ENCODE data around the gene PAOX.

PAOX gene

DNA sequence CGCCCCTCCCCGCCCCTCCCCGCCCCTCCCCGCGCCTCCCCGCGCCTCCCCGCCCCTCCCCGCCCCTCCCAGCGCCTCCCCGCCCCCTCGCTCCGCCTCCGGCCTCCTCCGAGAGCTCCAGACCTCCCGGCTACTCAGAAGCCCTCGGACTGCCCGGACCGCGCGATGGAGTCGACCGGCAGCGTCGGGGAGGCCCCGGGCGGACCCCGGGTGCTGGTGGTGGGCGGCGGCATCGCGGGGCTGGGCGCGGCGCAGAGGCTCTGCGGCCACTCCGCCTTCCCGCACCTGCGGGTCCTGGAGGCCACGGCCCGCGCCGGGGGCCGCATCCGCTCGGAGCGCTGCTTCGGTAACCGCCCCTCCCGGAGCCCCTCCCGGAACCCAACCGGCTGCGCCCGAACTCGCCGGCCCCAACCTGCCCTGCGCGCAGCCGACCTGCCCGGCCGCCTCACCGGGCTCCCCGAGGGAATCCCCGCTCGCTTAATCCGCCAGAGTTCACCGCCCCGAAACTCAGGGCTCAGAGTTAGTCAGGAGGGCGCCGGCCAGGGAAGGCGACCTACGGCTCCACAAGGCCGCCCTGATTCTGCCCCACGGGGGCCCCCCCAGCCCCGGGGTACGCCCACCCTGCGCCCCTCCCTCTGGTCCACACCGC, at the start of gene PAOX:
PAOX (plus strand) TSS at position 111 of the 649 bp plus-strand sequence; CDS start at position 166, 55 bp downstream.
- peak within 1 kb of the TSS; percentile 98 for H2AFZ ChIP-seq (ENCODE audit: low read depth, low read length, severe bottlenecking)
- H3K27me3 ChIP-seq (ENCODE audit: low read length): no peaks in the 10 kb centered on the region
- no peaks in the 10 kb centered on the region for H3K36me3 ChIP-seq (ENCODE audit: low read length)
- TF ChIP-seq, protein P1, sequence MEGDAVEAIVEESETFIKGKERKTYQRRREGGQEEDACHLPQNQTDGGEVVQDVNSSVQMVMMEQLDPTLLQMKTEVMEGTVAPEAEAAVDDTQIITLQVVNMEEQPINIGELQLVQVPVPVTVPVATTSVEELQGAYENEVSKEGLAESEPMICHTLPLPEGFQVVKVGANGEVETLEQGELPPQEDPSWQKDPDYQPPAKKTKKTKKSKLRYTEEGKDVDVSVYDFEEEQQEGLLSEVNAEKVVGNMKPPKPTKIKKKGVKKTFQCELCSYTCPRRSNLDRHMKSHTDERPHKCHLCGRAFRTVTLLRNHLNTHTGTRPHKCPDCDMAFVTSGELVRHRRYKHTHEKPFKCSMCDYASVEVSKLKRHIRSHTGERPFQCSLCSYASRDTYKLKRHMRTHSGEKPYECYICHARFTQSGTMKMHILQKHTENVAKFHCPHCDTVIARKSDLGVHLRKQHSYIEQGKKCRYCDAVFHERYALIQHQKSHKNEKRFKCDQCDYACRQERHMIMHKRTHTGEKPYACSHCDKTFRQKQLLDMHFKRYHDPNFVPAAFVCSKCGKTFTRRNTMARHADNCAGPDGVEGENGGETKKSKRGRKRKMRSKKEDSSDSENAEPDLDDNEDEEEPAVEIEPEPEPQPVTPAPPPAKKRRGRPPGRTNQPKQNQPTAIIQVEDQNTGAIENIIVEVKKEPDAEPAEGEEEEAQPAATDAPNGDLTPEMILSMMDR (IDR thresholded peaks at IDR 0.05; ENCODE audit: insufficient read depth, low read length, poor library complexity, severe bottlenecking): no peak
- no peaks in the 10 kb centered on the region for H3K79me2 ChIP-seq (ENCODE audit: insufficient read depth, low read length)
- H3K4me2 ChIP-seq (ENCODE audit: low read depth, low read length, poor library complexity, severe bottlenecking): peak within 1 kb of the TSS; percentile 96
- H3K4me3 ChIP-seq (ENCODE audit: insufficient read depth, low read length, poor library complexity, severe bottlenecking): peak within 1 kb of the TSS; percentile 76
- no peaks in the 10 kb centered on the region for H3K9me2 ChIP-seq (replicated peaks; ENCODE audit: insufficient read depth, low read length)
- no peaks in the 10 kb centered on the region for H4K20me1 ChIP-seq (ENCODE audit: low read depth, low read length)
- H3F3A ChIP-seq (ENCODE audit: insufficient read depth): peaks cover 5% of the 10 kb centered on the region
- H3K27ac ChIP-seq (ENCODE audit: low read depth, low read length): no peak within 1 kb of the TSS
- peak within 1 kb of the TSS; percentile 64 for H3K9ac ChIP-seq (ENCODE audit: low read length)
- no peaks in the 10 kb centered on the region for H3K9me3 ChIP-seq (ENCODE audit: insufficient read depth, low read length)

DNA sequence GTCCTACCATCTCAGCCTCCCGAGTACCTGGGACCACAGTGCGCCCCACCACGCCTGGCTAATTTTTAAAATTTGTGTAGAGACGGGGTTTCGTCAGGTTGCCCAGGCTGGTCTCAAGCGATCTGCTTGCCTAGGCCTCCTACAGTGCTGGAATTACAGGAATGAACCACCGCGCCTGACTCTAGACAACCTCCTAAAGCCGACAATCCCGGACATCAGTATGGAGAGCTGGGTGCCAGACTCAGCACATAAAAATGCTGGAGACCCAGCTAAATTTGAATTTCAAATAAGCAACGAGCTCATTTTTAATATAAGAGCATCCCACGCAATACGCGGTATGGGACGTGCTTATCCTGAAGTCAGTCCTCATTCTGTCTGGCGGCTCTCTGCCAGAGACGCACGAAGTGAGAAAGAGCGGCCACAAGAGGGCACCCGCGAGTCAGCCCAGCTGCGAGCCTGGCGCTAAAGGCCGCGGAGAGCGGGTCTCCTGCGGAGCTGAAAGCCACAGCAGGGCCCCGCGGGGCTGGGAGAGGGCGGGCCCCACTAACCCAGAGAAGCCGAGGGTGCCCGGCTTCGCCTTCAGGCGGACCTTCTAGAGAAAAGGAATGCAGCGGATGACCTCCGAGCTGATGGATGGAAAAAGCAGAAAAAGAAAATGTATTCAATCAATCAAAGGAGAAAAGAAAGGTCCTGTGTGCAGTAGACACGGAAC, 49.4 kb upstream of the PAOX start:
- H3K4me3 ChIP-seq (ENCODE audit: insufficient read depth, low read length, poor library complexity, severe bottlenecking): no peak overlapping the region
- H2AFZ ChIP-seq (ENCODE audit: low read depth, low read length, severe bottlenecking): no peak overlapping the region
- H3K27ac ChIP-seq (ENCODE audit: low read depth, low read length): no peak overlapping the region
- TF ChIP-seq, protein P1 (IDR thresholded peaks at IDR 0.05; ENCODE audit: insufficient read depth, low read length, poor library complexity, severe bottlenecking): peak; percentile 93
- no peak for TF ChIP-seq EZH2phosphoT487 (conservative IDR thresholded peaks at IDR 0.05; ENCODE audit: low read length)
- no peaks in the 10 kb centered on the region for H3K27me3 ChIP-seq (ENCODE audit: low read length)
- no peaks in the 10 kb centered on the region for H3K79me2 ChIP-seq (ENCODE audit: insufficient read depth, low read length)
- H3K4me2 ChIP-seq (ENCODE audit: low read depth, low read length, poor library complexity, severe bottlenecking): peak overlapping the region; percentile 41
- H3K36me3 ChIP-seq (ENCODE audit: low read length): no peaks in the 10 kb centered on the region
- H3K9me2 ChIP-seq (replicated peaks; ENCODE audit: insufficient read depth, low read length): no peaks in the 10 kb centered on the region
- H3F3A ChIP-seq (ENCODE audit: insufficient read depth): 0 out of 2 replicates have a peak, but pooled peaks cover 5% of the 10 kb centered on the region
- no peak overlapping the region for H3K9ac ChIP-seq (ENCODE audit: low read length)
- H3K9me3 ChIP-seq (ENCODE audit: insufficient read depth, low read length): no peaks in the 10 kb centered on the region
- no peaks in the 10 kb centered on the region for H4K20me1 ChIP-seq (ENCODE audit: low read depth, low read length)

DNA sequence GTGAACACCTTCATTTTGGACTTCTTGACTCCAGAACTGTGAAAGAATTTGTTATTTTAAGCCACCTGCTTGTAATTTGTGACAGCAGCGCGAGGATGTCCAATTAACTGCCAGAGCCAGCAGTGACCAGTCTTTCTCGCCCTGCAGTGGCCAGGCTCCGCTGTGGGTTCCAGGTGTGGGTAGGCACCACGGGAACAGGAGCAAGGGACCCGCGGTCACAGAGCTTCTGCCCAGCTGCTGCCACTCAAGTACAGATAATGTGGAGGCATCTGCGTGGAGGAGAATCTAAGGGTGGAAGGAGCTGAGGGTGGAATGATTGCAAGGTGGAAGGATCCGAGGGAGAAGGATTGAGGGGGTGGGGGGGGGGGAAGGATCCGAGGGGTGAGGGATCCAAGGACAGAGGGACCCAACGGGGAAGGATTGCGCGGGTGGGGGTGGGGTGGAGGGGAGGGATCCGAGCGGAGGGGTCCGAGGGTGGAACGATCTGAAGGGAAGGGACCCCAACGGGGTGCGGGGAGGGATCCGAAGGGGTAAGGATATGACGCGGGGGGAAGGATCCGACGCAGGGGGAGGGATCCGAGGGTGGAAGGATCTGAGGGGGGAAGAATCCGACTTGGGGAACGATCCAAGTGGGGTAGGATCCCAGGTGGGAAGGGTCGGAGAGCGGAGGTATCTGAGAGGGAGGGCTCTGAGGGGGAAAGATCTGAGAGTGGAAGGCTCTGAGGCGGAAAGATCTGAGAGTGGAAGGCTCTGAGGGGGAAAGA, 45.9 kb upstream of the PAOX start:
- no peaks in the 10 kb centered on the region for H4K20me1 ChIP-seq (ENCODE audit: low read depth, low read length)
- no peak overlapping the region for H2AFZ ChIP-seq (ENCODE audit: low read depth, low read length, severe bottlenecking)
- H3K4me2 ChIP-seq (ENCODE audit: low read depth, low read length, poor library complexity, severe bottlenecking): no peak overlapping the region
- H3K79me2 ChIP-seq (ENCODE audit: insufficient read depth, low read length): no peaks in the 10 kb centered on the region
- TF ChIP-seq EZH2phosphoT487 (conservative IDR thresholded peaks at IDR 0.05; ENCODE audit: low read length): no peak
- TF ChIP-seq, protein P1 (IDR thresholded peaks at IDR 0.05; ENCODE audit: insufficient read depth, low read length, poor library complexity, severe bottlenecking): no peak
- no peak overlapping the region for H3K27ac ChIP-seq (ENCODE audit: low read depth, low read length)
- H3K9me3 ChIP-seq (ENCODE audit: insufficient read depth, low read length): no peaks in the 10 kb centered on the region; the same call in 1 of the 2 replicates
- no peaks in the 10 kb centered on the region for H3K27me3 ChIP-seq (ENCODE audit: low read length)
- H3F3A ChIP-seq (ENCODE audit: insufficient read depth): 0 out of 2 replicates have a peak, but pooled peaks cover 5% of the 10 kb centered on the region
- no peaks in the 10 kb centered on the region for H3K36me3 ChIP-seq (ENCODE audit: low read length)
- no peak overlapping the region for H3K4me3 ChIP-seq (ENCODE audit: insufficient read depth, low read length, poor library complexity, severe bottlenecking)
- H3K9ac ChIP-seq (ENCODE audit: low read length): no peak overlapping the region
- no peaks in the 10 kb centered on the region for H3K9me2 ChIP-seq (replicated peaks; ENCODE audit: insufficient read depth, low read length)
